Activated T-cell treated with anti-CD3 and anti-CD28 coated beads for 1 hour (primary cell): Measurements from ENCODE around the gene OR2B3.
"Not testable (repeated sequence)": the region's sequence is repeated elsewhere in the genome, so short reads cannot be mapped to it uniquely, and the experiment has no call there.

ENCODE experiments used
- DNase-seq: peaks from one replicate; pipeline ENCODE4 v3.0.0-alpha.2; 2020; ENCODE audit warnings: low read depth

The OR2B3 gene, protein sequence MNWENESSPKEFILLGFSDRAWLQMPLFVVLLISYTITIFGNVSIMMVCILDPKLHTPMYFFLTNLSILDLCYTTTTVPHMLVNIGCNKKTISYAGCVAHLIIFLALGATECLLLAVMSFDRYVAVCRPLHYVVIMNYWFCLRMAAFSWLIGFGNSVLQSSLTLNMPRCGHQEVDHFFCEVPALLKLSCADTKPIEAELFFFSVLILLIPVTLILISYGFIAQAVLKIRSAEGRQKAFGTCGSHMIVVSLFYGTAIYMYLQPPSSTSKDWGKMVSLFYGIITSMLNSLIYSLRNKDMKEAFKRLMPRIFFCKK

DNA sequence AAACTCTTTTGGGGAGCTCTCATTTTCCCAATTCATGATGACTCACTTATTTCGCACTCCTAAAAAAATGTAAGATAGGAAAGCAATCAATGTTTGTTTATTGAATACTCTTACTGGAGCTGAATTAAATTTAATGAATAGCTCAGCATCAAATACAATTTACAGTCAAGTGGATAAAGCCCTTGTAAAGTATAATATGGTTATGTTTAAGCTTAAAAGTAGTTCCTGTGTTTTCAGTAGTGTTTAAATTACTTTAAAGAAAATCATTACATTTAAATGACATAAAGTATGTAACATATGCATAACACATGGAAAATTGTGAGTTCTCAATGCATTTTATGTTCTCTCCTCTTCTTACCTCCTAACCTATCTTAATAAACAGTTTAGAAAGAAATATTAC is at the start of gene OR2B3:
OR2B3 (minus strand) TSS at position 101 of the 400 bp plus-strand sequence; CDS start at position 36, 65 bp downstream.
- DNase-seq = no peak

- DNase-seq = no peak
These were observed 44.6 kb upstream of the OR2B3 start for GRCh38 chr6:29131691-29132090.

GRCh38 chr6:29130644-29131043 is 43.5 kb upstream of the OR2B3 start:
- DNase-seq = no peak

- no peak for DNase-seq
These were observed 42.4 kb upstream of the OR2B3 start for GRCh38 chr6:29129326-29130012.

- not testable (repeated sequence) for DNase-seq
These were observed 27.9 kb upstream of the OR2B3 start for GRCh38 chr6:29114964-29115363.

DNA sequence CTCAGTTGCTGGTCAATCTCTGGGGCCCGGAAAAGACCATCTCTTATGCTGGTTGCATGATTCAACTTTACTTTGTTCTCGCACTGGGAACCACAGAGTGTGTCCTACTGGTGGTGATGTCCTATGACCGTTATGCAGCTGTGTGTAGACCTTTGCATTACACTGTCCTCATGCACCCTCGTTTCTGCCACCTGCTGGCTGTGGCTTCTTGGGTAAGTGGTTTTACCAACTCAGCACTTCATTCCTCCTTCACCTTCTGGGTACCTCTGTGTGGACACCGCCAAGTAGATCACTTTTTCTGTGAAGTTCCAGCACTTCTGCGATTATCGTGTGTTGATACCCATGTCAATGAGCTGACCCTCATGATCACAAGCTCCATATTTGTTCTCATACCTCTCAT is 25.0 kb upstream of the OR2B3 start:
- DNase-seq = no peak

- DNase-seq = no peak
These were observed 20.6 kb upstream of the OR2B3 start, which contains the start of gene OR2J3 for GRCh38 chr6:29107758-29108157. Gene OR2J3, plus strand, starts transcription at chr6:29108058. Its CDS starts 3,833 bp downstream, at chr6:29111891.

DNA sequence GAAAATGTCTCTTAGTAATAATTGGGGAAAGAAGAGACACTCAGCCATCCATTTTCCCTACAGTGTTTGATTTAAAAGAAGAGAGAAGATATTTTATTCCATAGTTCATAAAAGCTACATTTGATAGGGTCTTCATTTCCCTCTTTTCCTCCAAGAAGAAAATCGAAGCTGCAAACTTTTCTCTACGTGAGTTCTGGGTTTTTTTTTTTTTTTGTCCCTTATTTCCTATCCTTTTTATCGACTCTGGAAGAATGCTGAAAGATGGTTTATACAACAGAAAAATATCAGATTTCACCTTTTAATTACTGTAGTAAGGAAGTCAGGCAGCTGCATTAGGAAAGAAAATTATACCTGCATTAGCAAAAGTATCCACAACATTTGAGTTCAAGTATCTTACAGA is 12.1 kb upstream of the OR2B3 start, which contains the start of gene OR2J1:
OR2J1 (plus strand) TSS at position 301 of the 400 bp plus-strand sequence. CDS start 1,453 bp downstream, outside the sequence.
- DNase-seq = no peak

GRCh38 chr6:29097803-29098202 is 10.7 kb upstream of the OR2B3 start:
- DNase-seq = no peak

DNA sequence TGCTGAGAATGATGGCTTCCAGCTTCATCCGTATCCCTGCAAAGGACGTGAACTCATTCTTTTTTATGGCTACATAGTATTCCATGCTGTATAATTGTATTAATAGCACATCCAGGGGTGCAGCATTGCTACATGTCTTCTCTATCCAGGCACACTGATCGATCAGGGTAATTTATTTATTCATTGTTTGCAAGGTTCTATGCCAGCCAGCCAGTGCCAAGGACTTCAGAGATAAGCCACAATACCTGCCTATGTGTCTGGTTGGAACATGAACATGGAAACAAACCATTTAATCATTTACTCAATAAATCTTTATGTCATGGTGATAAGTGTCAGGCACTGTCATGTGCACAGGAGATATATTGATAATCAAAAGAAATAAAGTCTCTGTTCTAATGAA is 5.8 kb upstream of the OR2B3 start:
- no peak for DNase-seq

GRCh38 chr6:29082457-29082856 is 4.7 kb downstream of the OR2B3 start:
- DNase-seq = no peak

DNA sequence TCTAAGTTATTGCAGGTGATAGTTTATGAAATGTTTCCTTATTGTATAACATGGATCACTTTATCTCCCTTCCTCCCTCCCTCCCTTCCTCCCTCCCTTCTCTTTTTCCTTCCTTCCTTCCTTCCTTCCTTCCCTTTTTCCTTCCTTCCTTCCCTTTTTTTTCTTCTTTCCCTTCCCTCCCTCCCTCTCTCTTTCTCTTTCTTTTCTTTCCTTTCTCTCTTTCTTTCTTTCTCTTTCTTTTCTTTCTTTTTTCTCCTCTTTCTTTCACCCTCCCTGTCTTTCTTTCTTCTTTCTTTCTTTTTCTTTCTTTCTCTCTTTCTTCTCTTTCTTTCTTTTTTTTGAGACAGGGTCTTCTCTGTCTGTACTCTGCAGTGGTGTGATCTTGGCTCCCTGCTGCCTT is 5.8 kb downstream of the OR2B3 start:
- no peak for DNase-seq

- DNase-seq = no peak
These were observed 7.9 kb downstream of the OR2B3 start for GRCh38 chr6:29079203-29079602.

DNA sequence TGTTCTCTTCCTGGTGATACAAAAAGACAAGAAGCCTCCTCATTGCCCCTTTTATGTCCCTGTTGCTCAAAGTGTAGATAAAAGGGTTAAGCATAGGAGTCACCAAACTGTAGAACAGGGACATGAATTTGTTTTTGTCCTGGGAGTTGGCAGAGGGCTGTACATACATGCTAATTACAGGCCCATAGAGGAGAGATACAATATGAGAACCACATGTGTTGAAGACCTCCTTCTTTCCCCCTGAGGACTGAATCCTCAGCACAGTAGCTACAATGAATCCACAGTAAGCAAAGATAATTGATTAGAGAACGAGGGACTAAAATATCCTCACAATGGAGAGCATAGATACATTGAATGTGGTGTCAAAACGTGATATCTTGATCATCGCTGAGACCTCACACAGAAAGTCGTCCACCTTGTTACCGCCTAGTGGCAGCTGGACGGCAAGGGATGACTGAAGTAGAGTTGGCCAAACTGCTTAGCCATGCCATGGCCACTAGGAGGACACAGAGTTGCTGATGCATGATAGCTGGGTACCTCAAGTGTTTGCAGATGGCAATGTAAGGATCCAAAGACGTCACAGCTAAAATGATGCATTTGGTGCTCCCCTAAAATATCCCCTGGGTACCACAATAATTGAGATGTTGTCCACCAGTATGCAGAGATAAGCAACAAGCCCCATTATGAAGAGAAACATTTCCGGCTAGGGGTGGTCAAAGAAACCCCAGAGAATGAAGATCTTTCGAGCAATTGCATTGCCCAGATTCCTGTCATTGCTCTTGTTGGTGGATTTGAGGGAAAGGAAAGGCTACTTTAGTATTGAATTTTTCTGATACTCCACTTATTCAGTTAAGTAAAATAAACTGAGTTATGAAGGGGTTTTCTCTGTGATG is 15.0 kb downstream of the OR2B3 start:
- DNase-seq = no peak

- DNase-seq = no peak
These were observed 35.4 kb downstream of the OR2B3 start for GRCh38 chr6:29051680-29052079.

- no peak for DNase-seq
These were observed 42.0 kb downstream of the OR2B3 start, which contains the start of gene OR2W1 for GRCh38 chr6:29045075-29045474. Gene OR2W1, minus strand, starts transcription at chr6:29045175. Its CDS starts 0 bp downstream, at chr6:29045175.
